Hepatocyte (in vitro differentiated cells): ENCODE data around the gene CD163L1. TPM values are rescaled to one million over a fixed set of nuclear protein-coding genes. Genes with fewer than 3 reads are reported as not detected.
"Not testable (repeated sequence)": the region's sequence is repeated elsewhere in the genome, so short reads cannot be mapped to it uniquely, and the experiment has no call there.

Experiments
- DNase-seq: peaks from one replicate; pipeline ENCODE4 v3.0.0-alpha.2; 2016; ENCODE audit warnings: low spot score
- H2AFZ ChIP-seq: fragments of 200-600 bp; sonication (generic); 2 replicates; pipeline ENCODE4 v1.6.0; 2016; ENCODE audit warnings: antibody characterized with exemption, mild to moderate bottlenecking
- H3K27ac ChIP-seq: fragments of 200-600 bp; sonication (generic); 2 replicates; pipeline ENCODE4 v1.5.1; 2016; ENCODE audit warnings: mild to moderate bottlenecking
- H3K27me3 ChIP-seq: fragments of 200-600 bp; sonication (generic); 2 replicates; pipeline ENCODE4 v1.6.1; 2016
- H3K36me3 ChIP-seq: fragments of 200-600 bp; sonication (generic); replicated peaks from 2 replicates; pipeline ENCODE4 v1.5.1; 2016; ENCODE audit warnings: low read depth; ENCODE audit not compliant: insufficient read depth
- H3K4me1 ChIP-seq: fragments of 200-600 bp; sonication (generic); 2 replicates; pipeline ENCODE4 v1.5.1; 2016; ENCODE audit warnings: mild to moderate bottlenecking, moderate library complexity; ENCODE audit not compliant: insufficient read depth
- H3K4me2 ChIP-seq: fragments of 200-600 bp; sonication (generic); 2 replicates; pipeline ENCODE4 v1.6.0; 2016
- H3K4me3 ChIP-seq: fragments of 200-600 bp; sonication (generic); 2 replicates; pipeline ENCODE4 v1.5.1; 2016; ENCODE audit warnings: mild to moderate bottlenecking
- H3K79me2 ChIP-seq: fragments of 200-600 bp; sonication (generic); 2 replicates; pipeline ENCODE4 v1.6.0; 2017; ENCODE audit warnings: mild to moderate bottlenecking
- H3K9me2 ChIP-seq: fragments of 200-600 bp; sonication (generic); replicated peaks from 2 replicates; pipeline ENCODE4 v1.6.0; 2017; ENCODE audit warnings: mild to moderate bottlenecking; ENCODE audit not compliant: insufficient read depth
- H3K9me3 ChIP-seq: fragments of 200-600 bp; sonication (generic); 2 replicates; pipeline ENCODE4 v1.5.1; 2016; ENCODE audit warnings: low read depth, mild to moderate bottlenecking
- H4K20me1 ChIP-seq: fragments of 200-600 bp; sonication (generic); 2 replicates; pipeline ENCODE4 v1.6.0; 2016; ENCODE audit warnings: mild to moderate bottlenecking; ENCODE audit not compliant: insufficient read depth, poor library complexity, severe bottlenecking
- EZH2 ChIP-seq: fragments of 200-600 bp; sonication (generic); IDR thresholded peaks from 2 replicates; pipeline ENCODE4 v1.6.1; 2016; ENCODE audit warnings: antibody characterized with exemption, mild to moderate bottlenecking, borderline replicate concordance
- EZH2phosphoT487 ChIP-seq: fragments of 200-600 bp; sonication (generic); IDR thresholded peaks from one replicate; pipeline ENCODE4 v1.6.1; 2018; ENCODE audit warnings: antibody characterized with exemption, mild to moderate bottlenecking, low read depth, moderate library complexity; ENCODE audit not compliant: unreplicated experiment, severe bottlenecking
- WGBS: methylation state at CpG from one replicate; pipeline ENCODE4 v1.1.6; 2016; ENCODE audit warnings: low lambda C conversion rate; ENCODE audit errors: missing lambda C conversion rate; 5-methylcytosine and 5-hydroxymethylcytosine counted together
- polyA plus RNA-seq: library from polyadenylated mRNA; unstranded; fragments of >200 nt; fragmentation: Nextera tagmentation; extraction: Ambion mirVana; gene quantifications from 2 replicates; pipeline ENCODE4 v1.2.1, GENCODE V29; 2016
- total RNA-seq: library from RNA; depleted of rRNA; stranded (reverse); fragments of >200 nt; gene quantifications from 2 replicates; pipeline ENCODE4 v1.2.3, GENCODE V29; 2014
- TF ChIP-seq, protein P1 (sequence below): fragments of 200-600 bp; sonication (generic); IDR thresholded peaks from 2 replicates; pipeline ENCODE4 v1.5.1; 2016; ENCODE audit warnings: antibody characterized with exemption, mild to moderate bottlenecking; ENCODE audit not compliant: poor library complexity

The CD163L1 gene
- total and polyA plus RNA-seq, 2 experiments from 2014 or later = 1.7 TPM; not detected in 1

DNA sequence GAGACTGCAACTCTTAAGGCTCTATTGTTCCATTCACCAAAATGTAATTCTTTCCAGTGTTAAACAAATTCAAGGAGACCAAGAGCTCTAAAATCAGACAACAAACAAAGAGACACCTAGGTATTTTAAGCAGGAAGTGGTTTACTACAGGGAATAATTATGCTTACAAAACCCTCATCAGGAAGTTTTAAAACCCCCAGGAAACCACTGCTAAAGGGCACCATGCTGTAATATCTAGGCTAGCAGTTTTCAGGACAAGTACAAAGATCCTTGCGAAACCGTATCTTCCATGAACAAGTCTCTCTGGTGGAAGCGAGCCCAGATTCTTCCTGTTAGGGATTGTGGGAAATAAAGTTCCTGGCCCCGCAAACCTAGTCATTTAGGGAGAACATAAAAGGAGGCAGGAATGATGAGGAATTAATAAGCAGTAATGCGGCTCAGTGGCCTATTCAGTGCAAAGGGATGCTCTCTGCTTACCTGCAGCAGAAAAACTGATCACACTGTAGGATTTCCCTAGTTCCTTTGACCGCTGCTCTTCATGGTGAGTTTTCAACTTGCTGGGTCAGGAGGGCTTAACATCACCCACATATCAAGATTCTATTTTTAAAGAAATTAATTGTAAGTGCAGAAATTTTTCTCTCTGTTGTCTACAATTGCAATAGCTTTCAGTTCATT is 97.3 kb downstream of the CD163L1 start:
- WGBS = 93% methylated on average over 6 of the region's 6 CpGs
- H2AFZ ChIP-seq = no peak overlapping the region

DNA sequence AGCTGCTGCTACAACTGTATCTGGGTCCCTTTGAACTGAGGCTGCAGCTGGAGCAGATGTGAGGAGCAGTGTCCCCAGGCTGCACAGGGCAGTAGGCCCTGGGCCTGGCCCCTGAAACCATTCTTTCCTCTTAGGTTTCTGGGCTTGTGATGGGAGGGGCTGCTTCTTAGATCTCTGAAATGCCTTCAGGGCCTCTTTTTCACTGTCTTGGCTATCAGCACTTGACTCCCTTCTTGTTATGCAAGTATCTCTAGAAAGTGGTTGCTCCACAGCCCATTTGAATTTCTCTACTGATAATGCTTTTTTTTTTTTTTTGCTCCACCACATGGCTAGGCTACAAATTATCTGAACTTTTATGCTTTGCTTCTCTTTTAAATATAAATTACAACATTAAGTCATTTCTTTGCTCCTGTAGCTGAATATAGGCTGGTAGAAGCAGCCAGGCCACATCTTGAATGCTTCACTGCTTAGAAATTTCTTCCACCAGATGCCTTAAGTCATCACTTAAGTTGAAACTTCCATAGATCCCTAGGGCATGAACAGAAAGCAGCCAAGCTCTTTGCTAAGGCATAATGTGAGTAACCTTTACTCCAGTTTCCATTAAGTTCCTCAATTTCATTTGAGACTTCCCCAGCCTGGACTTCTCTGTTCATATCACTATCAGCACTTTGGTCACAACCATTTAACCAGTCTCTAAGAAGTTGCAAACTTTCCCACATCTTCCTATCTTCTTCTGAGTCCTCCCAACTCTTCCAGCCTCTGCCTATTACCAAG is 98.9 kb downstream of the CD163L1 start:
- no peaks in the 10 kb centered on the region for H3K36me3 ChIP-seq
- no peak overlapping the region for H3K27ac ChIP-seq
- no peaks in the 10 kb centered on the region for H4K20me1 ChIP-seq
- no peak overlapping the region for H2AFZ ChIP-seq
- no peaks in the 10 kb centered on the region for H3K27me3 ChIP-seq
- no peak overlapping the region for H3K4me2 ChIP-seq
- H3K4me3 ChIP-seq = no peak overlapping the region
- no peaks in the 10 kb centered on the region for H3K9me3 ChIP-seq
- no peak for TF ChIP-seq EZH2phosphoT487
- TF ChIP-seq, protein P1, sequence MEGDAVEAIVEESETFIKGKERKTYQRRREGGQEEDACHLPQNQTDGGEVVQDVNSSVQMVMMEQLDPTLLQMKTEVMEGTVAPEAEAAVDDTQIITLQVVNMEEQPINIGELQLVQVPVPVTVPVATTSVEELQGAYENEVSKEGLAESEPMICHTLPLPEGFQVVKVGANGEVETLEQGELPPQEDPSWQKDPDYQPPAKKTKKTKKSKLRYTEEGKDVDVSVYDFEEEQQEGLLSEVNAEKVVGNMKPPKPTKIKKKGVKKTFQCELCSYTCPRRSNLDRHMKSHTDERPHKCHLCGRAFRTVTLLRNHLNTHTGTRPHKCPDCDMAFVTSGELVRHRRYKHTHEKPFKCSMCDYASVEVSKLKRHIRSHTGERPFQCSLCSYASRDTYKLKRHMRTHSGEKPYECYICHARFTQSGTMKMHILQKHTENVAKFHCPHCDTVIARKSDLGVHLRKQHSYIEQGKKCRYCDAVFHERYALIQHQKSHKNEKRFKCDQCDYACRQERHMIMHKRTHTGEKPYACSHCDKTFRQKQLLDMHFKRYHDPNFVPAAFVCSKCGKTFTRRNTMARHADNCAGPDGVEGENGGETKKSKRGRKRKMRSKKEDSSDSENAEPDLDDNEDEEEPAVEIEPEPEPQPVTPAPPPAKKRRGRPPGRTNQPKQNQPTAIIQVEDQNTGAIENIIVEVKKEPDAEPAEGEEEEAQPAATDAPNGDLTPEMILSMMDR = no peak
- no peak for TF ChIP-seq EZH2
- DNase-seq = no peak
- H3K4me1 ChIP-seq = no peaks in the 10 kb centered on the region
- H3K79me2 ChIP-seq = no peaks in the 10 kb centered on the region
- no peaks in the 10 kb centered on the region for H3K9me2 ChIP-seq

More for the DNA sequence above, 97.3 kb downstream of the CD163L1 start:
- Histone ChIP-seq H3K79me2 (no peaks in the 10 kb centered on the region), H3K27me3 (no peaks in the 10 kb centered on the region), H3K4me3 (no peak overlapping the region), H3K4me2 (no peak overlapping the region), H3K9me2 (no peaks in the 10 kb centered on the region), H4K20me1 (no peaks in the 10 kb centered on the region), H3K36me3 (no peaks in the 10 kb centered on the region), H3K4me1 (no peaks in the 10 kb centered on the region), H3K27ac (no peak overlapping the region), H3K9me3 (no peaks in the 10 kb centered on the region)
- TF ChIP-seq, protein P1 = no peak
- TF ChIP-seq EZH2phosphoT487 (no peak), EZH2 (no peak)
- no peak for DNase-seq

DNA sequence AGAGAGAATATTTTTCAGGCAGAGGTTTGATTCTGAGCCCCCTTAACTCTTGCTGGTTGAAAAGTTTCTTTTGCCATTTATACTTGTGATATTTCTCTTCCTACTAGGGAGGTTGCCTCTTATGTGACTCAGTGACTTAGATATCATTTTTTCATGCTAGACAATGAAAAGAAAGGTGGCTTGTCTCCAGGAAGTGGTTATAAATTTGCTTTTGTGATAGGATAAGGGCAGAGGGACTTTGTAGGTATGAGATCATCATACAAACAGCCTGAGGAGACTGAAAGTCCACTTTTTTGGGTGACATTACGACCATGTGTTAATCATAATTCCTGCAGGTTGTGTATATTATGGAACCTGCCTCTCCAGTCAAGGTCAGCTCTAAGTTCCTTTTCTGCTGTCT is 104.3 kb downstream of the CD163L1 start:
- TF ChIP-seq, protein P1 = no peak
- H4K20me1 ChIP-seq = no peaks in the 10 kb centered on the region
- WGBS = 79% methylated on average over 1 of the region's 1 CpG

DNA sequence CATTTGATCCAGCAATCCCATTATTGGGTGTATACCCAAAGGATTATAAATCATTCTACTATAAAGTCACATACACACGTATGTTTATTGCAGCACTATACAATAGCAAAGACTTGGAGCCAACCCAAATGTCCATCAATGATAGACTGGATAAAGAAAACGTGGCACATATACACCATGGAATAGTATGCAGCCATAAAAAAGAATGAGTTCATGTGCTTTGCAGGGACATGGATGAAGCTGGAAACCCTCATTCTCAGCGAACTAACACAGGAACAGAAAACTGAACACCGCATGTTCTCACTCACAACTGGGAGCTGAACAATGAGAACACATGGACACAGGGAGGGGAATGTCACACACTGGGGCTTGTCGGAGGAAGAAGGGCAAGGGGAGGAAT is 106.2 kb downstream of the CD163L1 start:
- H3K27ac ChIP-seq, H3K36me3 ChIP-seq, H2AFZ ChIP-seq, H3K9me2 ChIP-seq, H3K4me3 ChIP-seq, DNase-seq, H3K4me2 ChIP-seq, H3K9me3 ChIP-seq, H3K27me3 ChIP-seq, H3K4me1 ChIP-seq, H3K79me2 ChIP-seq, H4K20me1 ChIP-seq: not testable (repeated sequence)
- 86% methylated on average over 5 of the region's 5 CpGs for WGBS

More for the DNA sequence above, 104.3 kb downstream of the CD163L1 start:
- Histone ChIP-seq H3K79me2 (no peaks in the 10 kb centered on the region), H3K9me3 (no peaks in the 10 kb centered on the region), H3K4me1 (no peaks in the 10 kb centered on the region), H3K9me2 (no peaks in the 10 kb centered on the region), H3K4me3 (no peak overlapping the region), H2AFZ (no peak overlapping the region), H3K4me2 (no peak overlapping the region), H3K36me3 (no peaks in the 10 kb centered on the region), H3K27ac (peak overlapping the region; percentile 34), H3K27me3 (no peaks in the 10 kb centered on the region)
- no peak for DNase-seq
